ENCODE results near the gene NRG4.

DNA sequence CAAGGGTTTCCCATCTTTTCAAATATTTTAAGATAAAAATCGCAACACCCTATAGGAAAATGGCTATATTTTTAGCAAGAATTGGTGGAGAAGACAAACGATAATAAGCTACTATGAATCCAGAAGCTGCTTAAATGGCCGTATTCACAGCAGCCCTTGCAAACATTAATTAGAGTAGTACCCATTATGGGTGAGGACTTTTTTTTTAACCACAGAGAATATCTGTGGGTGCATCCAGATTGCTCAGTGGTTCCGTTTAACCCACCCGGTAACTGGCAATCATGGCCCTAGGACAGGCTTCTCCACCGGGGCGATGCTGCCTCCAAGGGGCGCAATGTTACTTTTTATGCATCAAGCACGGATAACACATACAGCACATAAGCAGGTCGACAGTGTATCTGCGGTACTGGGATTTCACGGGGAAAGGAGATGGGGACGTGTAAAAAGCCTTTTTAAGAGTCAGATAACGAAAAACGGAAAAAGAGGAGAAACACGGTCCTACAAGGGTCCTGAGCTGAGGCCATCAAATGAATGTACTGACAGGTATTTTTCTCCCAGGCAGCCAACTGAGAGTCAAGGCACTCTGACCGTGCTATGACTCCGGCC is 46.6 kb upstream of the NRG4 start:
- TF ChIP-seq EZH2 (IDR thresholded peaks at IDR 0.05; ENCODE audit: low read depth, low read length, severe bottlenecking) (no peak), CEBPB (IDR thresholded peaks at IDR 0.05; ENCODE audit: low read depth, low read length) (no peak), SIN3A (conservative IDR thresholded peaks at IDR 0.05 in 1 of 2, IDR thresholded peaks at IDR 0.05 in 1 of 2; ENCODE audit: low read depth in 1 of 2, low read length in 2 of 2) (no peak), POLR2A (IDR thresholded peaks at IDR 0.05; ENCODE audit: control extremely low read depth in 1 of 2, low read depth in 2 of 2, low read length in 2 of 2) (no peak), YY1 (IDR thresholded peaks at IDR 0.05; ENCODE audit: low read depth, low read length) (no peak), HDAC6 (IDR thresholded peaks at IDR 0.05; ENCODE audit: low read depth, low read length) (no peak), TBP (IDR thresholded peaks at IDR 0.05; ENCODE audit: low read depth, low read length) (no peak), JUN (IDR thresholded peaks at IDR 0.05; ENCODE audit: low read depth, low read length) (no peak), FOSL1 (IDR thresholded peaks at IDR 0.05; ENCODE audit: insufficient read depth, low read depth, low read length) (no peak), RAD21 (IDR thresholded peaks at IDR 0.05 in 1 of 2, conservative IDR thresholded peaks at IDR 0.05 in 1 of 2; ENCODE audit: low read depth in 2 of 2, low read length in 2 of 2) (peak; percentile 50 to 66), GABPA (IDR thresholded peaks at IDR 0.05; ENCODE audit: borderline replicate concordance, insufficient read depth, low read length) (no peak)
- TF ChIP-seq, protein P1, sequence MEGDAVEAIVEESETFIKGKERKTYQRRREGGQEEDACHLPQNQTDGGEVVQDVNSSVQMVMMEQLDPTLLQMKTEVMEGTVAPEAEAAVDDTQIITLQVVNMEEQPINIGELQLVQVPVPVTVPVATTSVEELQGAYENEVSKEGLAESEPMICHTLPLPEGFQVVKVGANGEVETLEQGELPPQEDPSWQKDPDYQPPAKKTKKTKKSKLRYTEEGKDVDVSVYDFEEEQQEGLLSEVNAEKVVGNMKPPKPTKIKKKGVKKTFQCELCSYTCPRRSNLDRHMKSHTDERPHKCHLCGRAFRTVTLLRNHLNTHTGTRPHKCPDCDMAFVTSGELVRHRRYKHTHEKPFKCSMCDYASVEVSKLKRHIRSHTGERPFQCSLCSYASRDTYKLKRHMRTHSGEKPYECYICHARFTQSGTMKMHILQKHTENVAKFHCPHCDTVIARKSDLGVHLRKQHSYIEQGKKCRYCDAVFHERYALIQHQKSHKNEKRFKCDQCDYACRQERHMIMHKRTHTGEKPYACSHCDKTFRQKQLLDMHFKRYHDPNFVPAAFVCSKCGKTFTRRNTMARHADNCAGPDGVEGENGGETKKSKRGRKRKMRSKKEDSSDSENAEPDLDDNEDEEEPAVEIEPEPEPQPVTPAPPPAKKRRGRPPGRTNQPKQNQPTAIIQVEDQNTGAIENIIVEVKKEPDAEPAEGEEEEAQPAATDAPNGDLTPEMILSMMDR (IDR thresholded peaks at IDR 0.05; ENCODE audit: control extremely low read depth in 1 of 3, insufficient read depth in 1 of 3, low read depth in 1 of 3, low read length in 3 of 3): peak; percentile 40 to 60 (median 43)
